Testis (tissue), 2 donors: ENCODE data around the gene RAB7B.

Experiments
- CTCF ChIP-seq, 3 experiments: fragments of 450-650 bp in 2 of 3; fragments of 200-600 bp in 1 of 3; sonication (generic) in 1 of 3; IDR thresholded peaks; one replicate each; pipeline ENCODE4 v1.5.1; 2016 to 2019; ENCODE audit warnings: antibody characterized with exemption in 3 of 3, mild to moderate bottlenecking in 2 of 3, moderate library complexity in 1 of 3
- POLR2A ChIP-seq: fragments of 450-650 bp; IDR thresholded peaks from one replicate; pipeline ENCODE4 v1.6.1; 2017; ENCODE audit warnings: antibody characterized with exemption, mild to moderate bottlenecking, moderate library complexity

- TF ChIP-seq CTCF (IDR thresholded peaks at IDR 0.05) (no peak), POLR2A (no peak)
These were observed 2.0 kb upstream of the RAB7B start for GRCh38 chr1:206005234-206005633.
